Measurements from ENCODE around the gene ZNF654. TPM values are rescaled to one million over a fixed set of nuclear protein-coding genes. Genes with fewer than 3 reads are reported as not detected.

ZNF654 gene
- total and polyA plus RNA-seq, 9 of the 15 experiments (the other 6 are each of a cell fraction or from before 2014, with no cell fraction given), result 2.4 to 8.6 (median 5.1) TPM

- TF ChIP-seq ZNF518B (CRISPR knock-in tag; IDR thresholded peaks at IDR 0.05) (no peak), ATF3 (IDR thresholded peaks at IDR 0.05) (no peak), ATF3 (CRISPR knock-in tag; conservative IDR thresholded peaks at IDR 0.05) (no peak), RBM22 (IDR thresholded peaks at IDR 0.05; ENCODE audit: low read depth, low read length, poor library complexity, severe bottlenecking) (no peak), HDAC1 (IDR thresholded peaks at IDR 0.05) (peak in 1 of 2 experiments; percentile 61; a peak in 2 of 4 replicates), GABPA (tag; conservative IDR thresholded peaks at IDR 0.05; ENCODE audit: low read depth) (no peak), USF1 (CRISPR knock-in tag; IDR thresholded peaks at IDR 0.05) (no peak), POLR3G (IDR thresholded peaks at IDR 0.05; ENCODE audit: extremely low read depth, insufficient read length, insufficient replicate concordance) (no peak), ZKSCAN1 (IDR thresholded peaks at IDR 0.05; ENCODE audit: low read depth, low read length) (no peak), MXI1 (IDR thresholded peaks at IDR 0.05; ENCODE audit: low read depth, low read length) (no peak), ATF4 (CRISPR knock-in tag; IDR thresholded peaks at IDR 0.05) (no peak), HLTF (IDR thresholded peaks at IDR 0.05) (no peak), ZNF165 (CRISPR knock-in tag; IDR thresholded peaks at IDR 0.05; ENCODE audit: borderline replicate concordance) (no peak), KLF16 (IDR thresholded peaks at IDR 0.05) (no peak), SRSF1 (IDR thresholded peaks at IDR 0.05; ENCODE audit: low read depth, low read length) (no peak), DACH1 (IDR thresholded peaks at IDR 0.05; ENCODE audit: partially characterized antibody) (no peak), GABPB2 (CRISPR knock-in tag; conservative IDR thresholded peaks at IDR 0.05) (no peak), DNMT1 (IDR thresholded peaks at IDR 0.05) (no peak), NCOA6 (IDR thresholded peaks at IDR 0.05) (no peak), ZHX1 (conservative IDR thresholded peaks at IDR 0.05; ENCODE audit: low read length) (no peak), PHF21A (IDR thresholded peaks at IDR 0.05; ENCODE audit: borderline replicate concordance, low read depth) (no peak)
Measured at GRCh38 chr3:88059380-88060170, 520 bp downstream of the ZNF654 start (continued).

All from K562 (cell line).